WTC11 (cell line): ENCODE data around the gene CTRL. TPM values are rescaled to one million over a fixed set of nuclear protein-coding genes. Genes with fewer than 3 reads are reported as not detected.

Experiments
- ATAC-seq: fragments of 200-7000 bp; cut with Tn5 transposase; 2 replicates; pipeline ENCODE4 v1.10.0; 2021; ENCODE audit warnings: mild to moderate bottlenecking, moderate library complexity
- CTCF ChIA-PET: fragments of 300-600 bp; sonication (Branson Sonifier 250); formaldehyde crosslinking; loops from one replicate; lab custom pipeline; 2021; ENCODE audit warnings: antibody characterized with exemption; lab: Charles Lee
- POLR2A ChIA-PET: fragments of 350-600 bp; sonication (Branson Sonifier 250); formaldehyde crosslinking; loops from one replicate; lab custom pipeline; 2021; ENCODE audit warnings: antibody characterized with exemption; lab: Charles Lee
- DNase-seq: peaks from one replicate; pipeline ENCODE4 v3.0.0; 2021; ENCODE audit warnings: low spot score
- H3K27ac Mint-ChIP-seq: 2 replicates; pipeline ENCODE4 v1.8.0; 2021; ENCODE audit warnings: mixed read lengths
- H3K27me3 Mint-ChIP-seq: 2 replicates; pipeline ENCODE4 v1.8.0; 2021; ENCODE audit warnings: low read depth, mild to moderate bottlenecking, moderate library complexity, mixed read lengths
- H3K36me3 Mint-ChIP-seq: 2 replicates; pipeline ENCODE4 v1.8.0; 2021; ENCODE audit warnings: mixed read lengths
- H3K4me1 Mint-ChIP-seq: 2 replicates; pipeline ENCODE4 v1.8.0; 2022; ENCODE audit warnings: mixed read lengths
- H3K4me3 Mint-ChIP-seq: 2 replicates; pipeline ENCODE4 v1.8.0; 2021; ENCODE audit warnings: mild to moderate bottlenecking, moderate library complexity, mixed read lengths
- H3K9me3 Mint-ChIP-seq: 2 replicates; pipeline ENCODE4 v1.8.0; 2021; ENCODE audit warnings: mixed read lengths
- AFF4 ChIP-seq: sonication (generic); formaldehyde crosslinking; IDR thresholded peaks from 2 replicates; pipeline ENCODE4 v1.8.1; 2023; ENCODE audit warnings: mild to moderate bottlenecking, missing genetic modification reagents, borderline replicate concordance
- AR ChIP-seq: fragments of 250-450 bp; sonication (Bioruptor Pico); IDR thresholded peaks from 2 replicates; pipeline ENCODE4 v1.9.0; 2021; ENCODE audit warnings: mild to moderate bottlenecking
- ATF1 ChIP-seq: sonication (generic); formaldehyde crosslinking; IDR thresholded peaks from 2 replicates; pipeline ENCODE4 v1.8.1; 2023; ENCODE audit warnings: mild to moderate bottlenecking, moderate library complexity, missing genetic modification reagents
- CREB1 ChIP-seq: sonication (generic); formaldehyde crosslinking; IDR thresholded peaks from 2 replicates; pipeline ENCODE4 v1.8.0; 2023; ENCODE audit warnings: mild to moderate bottlenecking, missing genetic modification reagents
- E2F1 ChIP-seq: sonication (generic); formaldehyde crosslinking; IDR thresholded peaks from 2 replicates; pipeline ENCODE4 v1.8.0; 2022; ENCODE audit warnings: mild to moderate bottlenecking, missing genetic modification reagents
- E2F5 ChIP-seq: sonication (generic); formaldehyde crosslinking; IDR thresholded peaks from 2 replicates; pipeline ENCODE4 v1.8.1; 2022; ENCODE audit warnings: mild to moderate bottlenecking, moderate library complexity, missing genetic modification reagents
- FOXP1 ChIP-seq: sonication (generic); formaldehyde crosslinking; IDR thresholded peaks from 2 replicates; pipeline ENCODE4 v1.8.0; 2022; ENCODE audit warnings: missing genetic modification reagents, mild to moderate bottlenecking, moderate library complexity, borderline replicate concordance
- FOXP4 ChIP-seq: sonication (generic); formaldehyde crosslinking; IDR thresholded peaks from 2 replicates; pipeline ENCODE4 v1.8.0; 2022; ENCODE audit warnings: mild to moderate bottlenecking, missing genetic modification reagents
- HMGXB4 ChIP-seq: sonication (generic); formaldehyde crosslinking; IDR thresholded peaks from 2 replicates; pipeline ENCODE4 v1.8.1; 2023; ENCODE audit warnings: mild to moderate bottlenecking, moderate library complexity, missing genetic modification reagents
- IRF2 ChIP-seq: sonication (generic); formaldehyde crosslinking; IDR thresholded peaks from 2 replicates; pipeline ENCODE4 v1.8.0; 2022; ENCODE audit warnings: low read depth, missing genetic modification reagents, borderline replicate concordance
- JAZF1 ChIP-seq: fragments of 250-450 bp; sonication (Bioruptor Pico); IDR thresholded peaks from 2 replicates; pipeline ENCODE4 v1.9.0; 2021; ENCODE audit warnings: moderate library complexity, mild to moderate bottlenecking, inconsistent platforms
- KAT7 ChIP-seq: sonication (generic); formaldehyde crosslinking; IDR thresholded peaks from 2 replicates; pipeline ENCODE4 v1.8.1; 2023; ENCODE audit warnings: missing genetic modification reagents, mild to moderate bottlenecking, borderline replicate concordance
- MAX ChIP-seq: sonication (generic); formaldehyde crosslinking; IDR thresholded peaks from 2 replicates; pipeline ENCODE4 v1.8.0; 2022; ENCODE audit warnings: mild to moderate bottlenecking, missing genetic modification reagents
- MYBL2 ChIP-seq: sonication (generic); formaldehyde crosslinking; IDR thresholded peaks from 2 replicates; pipeline ENCODE4 v1.8.1; 2023; ENCODE audit warnings: mild to moderate bottlenecking, moderate library complexity, missing genetic modification reagents
- NFYB ChIP-seq: sonication (generic); formaldehyde crosslinking; conservative IDR thresholded peaks from 2 replicates; pipeline ENCODE4 v1.8.0; 2022; ENCODE audit warnings: low read depth, missing genetic modification reagents
- OVOL2 ChIP-seq: fragments of 250-450 bp; sonication (Bioruptor Pico); IDR thresholded peaks from 2 replicates; pipeline ENCODE4 v1.9.0; 2021; ENCODE audit warnings: mild to moderate bottlenecking, borderline replicate concordance
- PRRX2 ChIP-seq: fragments of 250-450 bp; sonication (Bioruptor Pico); IDR thresholded peaks from 2 replicates; pipeline ENCODE4 v1.8.0; 2021; ENCODE audit warnings: mild to moderate bottlenecking
- RELA ChIP-seq: sonication (generic); formaldehyde crosslinking; IDR thresholded peaks from 2 replicates; pipeline ENCODE4 v1.8.1; 2022; ENCODE audit warnings: missing genetic modification reagents, mild to moderate bottlenecking, borderline replicate concordance
- SOX15 ChIP-seq: fragments of 250-450 bp; sonication (Bioruptor Pico); IDR thresholded peaks from 2 replicates; pipeline ENCODE4 v1.9.0; 2021; ENCODE audit warnings: mild to moderate bottlenecking
- TCF7 ChIP-seq: sonication (generic); formaldehyde crosslinking; IDR thresholded peaks from 2 replicates; pipeline ENCODE4 v1.8.0; 2022; ENCODE audit warnings: mild to moderate bottlenecking, low read depth, missing genetic modification reagents, moderate library complexity
- TEAD1 ChIP-seq: sonication (generic); formaldehyde crosslinking; IDR thresholded peaks from 2 replicates; pipeline ENCODE4 v1.8.0; 2022; ENCODE audit warnings: mild to moderate bottlenecking, missing genetic modification reagents
- TP53 ChIP-seq: sonication (generic); formaldehyde crosslinking; IDR thresholded peaks from 2 replicates; pipeline ENCODE4 v1.8.1; 2023; ENCODE audit warnings: mild to moderate bottlenecking, missing genetic modification reagents
- ZNF416 ChIP-seq: fragments of 250-450 bp; sonication (Bioruptor Pico); IDR thresholded peaks from 2 replicates; pipeline ENCODE4 v1.9.0; 2021; ENCODE audit warnings: mild to moderate bottlenecking, inconsistent platforms
- total RNA-seq: library from RNA; stranded (reverse); gene quantifications from 3 replicates; pipeline ENCODE4 v1.2.3, GENCODE V29; 2021

CTRL gene
- total RNA-seq, 1 experiment from 2014 or later: 2.8 TPM

GRCh38 chr16:67892899-67893742, 38.5 kb downstream of the CTRL start, which contains the start of gene PSKH1:
TSS of gene PSKH1 (plus strand) at chr16:67893254. CDS start at chr16:67908750, 15,496 bp downstream.
- ChIA-PET CTCF (interaction anchor here (0.6 to 3.5 kb wide), 8 partner anchors 9 to 249 kb away, joined by 3 to 34 read pairs (median 3); partner anchors contain the start of gene NRN1L), POLR2A (interaction anchor here (0.7 to 2.3 kb wide), 6 partner anchors 9 to 331 kb away, joined by 3 to 9 read pairs (median 3); partner anchors contain the start of genes CTCF and NRN1L)
- H3K27ac Mint-ChIP-seq: peak within 1 kb of the TSS; percentile 99
- ATAC-seq: peak; percentile 99
- H3K36me3 Mint-ChIP-seq: no peaks in the 10 kb centered on the region
- peaks cover 15% of the 10 kb centered on the region for H3K4me1 Mint-ChIP-seq
- peak within 1 kb of the TSS; percentile 97 for H3K4me3 Mint-ChIP-seq
- H3K27me3 Mint-ChIP-seq: no peaks in the 10 kb centered on the region
- peak; percentile 98 for DNase-seq
- H3K9me3 Mint-ChIP-seq: no peaks in the 10 kb centered on the region
- peak; percentile 76; the same call in 1 of the 2 replicates for TF ChIP-seq FOXP1 (CRISPR knock-in tag)
- TF ChIP-seq ATF1 (CRISPR knock-in tag): no peak
- TF ChIP-seq AR (CRISPR knock-in tag): no peak
- TF ChIP-seq TP53 (CRISPR knock-in tag): no peak
- TF ChIP-seq IRF2 (CRISPR knock-in tag): no peak
- no peak for TF ChIP-seq RELA (CRISPR knock-in tag)
- TF ChIP-seq KAT7 (CRISPR knock-in tag): peak; percentile 71; the same call in 1 of the 2 replicates
- TF ChIP-seq E2F1 (CRISPR knock-in tag): no peak
- no peak for TF ChIP-seq CREB1 (CRISPR knock-in tag)
- 0 out of 2 replicates have a peak, but pooled peaks have one; percentile 20 for TF ChIP-seq E2F5 (CRISPR knock-in tag)
- no peak for TF ChIP-seq PRRX2
- TF ChIP-seq TEAD1 (CRISPR knock-in tag): 0 out of 2 replicates have a peak, but pooled peaks have one; percentile 18
- no peak for TF ChIP-seq TCF7 (CRISPR knock-in tag)
- peak; percentile 77 for TF ChIP-seq FOXP4 (CRISPR knock-in tag)
- no peak; the same call in 1 of the 2 replicates for TF ChIP-seq HMGXB4 (CRISPR knock-in tag)
- no peak; the same call in 1 of the 2 replicates for TF ChIP-seq MAX (CRISPR knock-in tag)
- no peak for TF ChIP-seq JAZF1 (CRISPR knock-in tag)
- peak; percentile 45 for TF ChIP-seq NFYB (CRISPR knock-in tag)
- peak; percentile 60; the same call in 1 of the 2 replicates for TF ChIP-seq ZNF416 (CRISPR knock-in tag)
- TF ChIP-seq SOX15 (CRISPR knock-in tag): no peak
- TF ChIP-seq AFF4: no peak
- no peak for TF ChIP-seq OVOL2 (CRISPR knock-in tag)
- no peak for TF ChIP-seq MYBL2
